GM12892 (cell line): ENCODE data around the gene CHGA.

Source experiments
- POLR2A ChIP-seq: IDR thresholded peaks from 2 replicates; pipeline ENCODE4 v1.6.1; 2011; ENCODE audit warnings: low read depth, low read length, control low read depth
- TAF1 ChIP-seq: IDR thresholded peaks from 2 replicates; pipeline ENCODE4 v1.6.1; 2011; ENCODE audit warnings: low read depth, mild to moderate bottlenecking, control low read depth, low read length, borderline replicate concordance

GRCh38 chr14:92942976-92943710 lies 20.2 kb downstream of the CHGA start:
- TF ChIP-seq TAF1 = no peak
- TF ChIP-seq POLR2A = no peak
